ENCODE measurements around the gene TMEM217.

TMEM217 gene

GRCh38 chr6:37262446-37263026, 4.6 kb upstream of the TMEM217 start:
- ChIA-PET CTCF (interaction anchor here (0.6 to 3.5 kb wide), 4 partner anchors 53 to 640 kb away, joined by 3 to 12 read pairs (median 4); no protein-coding TSS in a partner anchor), POLR2A (no interaction called here)
- Histone ChIP-seq H3K4me1 (ENCODE audit: control insufficient read depth, insufficient read depth, low read length) (peaks cover 7% of the 10 kb centered on the region; the same call in 1 of the 2 replicates), H3K4me3 (ENCODE audit: low read depth, low read length) (no peak overlapping the region), H3K36me3 (ENCODE audit: control insufficient read depth in 2 of 2, insufficient read depth in 1 of 2, low read length in 2 of 2) (peaks cover 0 to 3% of the 10 kb centered on the region in 2 experiments; a peak in 1 of 3 replicates), H3K9me3 (ENCODE audit: control insufficient read depth, insufficient read depth, low read depth, low read length) (no peaks in the 10 kb centered on the region), H3K27ac (ENCODE audit: extremely low read depth, low read depth, low read length) (no peak overlapping the region)
- no peak for TF ChIP-seq ZNF24 (tag by site-specific recombination; IDR thresholded peaks at IDR 0.05)
- TF ChIP-seq ZNF404 (tag by site-specific recombination; IDR thresholded peaks at IDR 0.05) = no peak
- peak; percentile 44; the same call in 1 of the 2 replicates for TF ChIP-seq SCRT1 (tag by site-specific recombination; IDR thresholded peaks at IDR 0.05; ENCODE audit: borderline replicate concordance)
- TF ChIP-seq ZNF654 (tag by site-specific recombination; IDR thresholded peaks at IDR 0.05; ENCODE audit: low read depth) = no peak
- TF ChIP-seq SCRT2 (tag by site-specific recombination; IDR thresholded peaks at IDR 0.05) = peak; percentile 95
- no peak for TF ChIP-seq ZNF341 (tag by site-specific recombination; IDR thresholded peaks at IDR 0.05; ENCODE audit: low read depth)
- TF ChIP-seq BCL11A (tag by site-specific recombination; IDR thresholded peaks at IDR 0.05; ENCODE audit: low read depth) = no peak
- no peak for TF ChIP-seq ZBTB21 (tag by site-specific recombination; IDR thresholded peaks at IDR 0.05)
- TF ChIP-seq ZNF138 (tag by site-specific recombination; IDR thresholded peaks at IDR 0.05; ENCODE audit: borderline replicate concordance) = no peak
- no peak for TF ChIP-seq REPIN1 (tag by site-specific recombination; IDR thresholded peaks at IDR 0.05; ENCODE audit: low read depth)

- CTCF ChIA-PET = interaction anchor here (0.6 to 3.5 kb wide), 7 partner anchors 10 to 243 kb away, joined by 3 to 12 read pairs (median 4); no protein-coding TSS in a partner anchor
- no peak overlapping the region for H3K27ac ChIP-seq (ENCODE audit: extremely low read depth, low read depth, low read length)
Observed at GRCh38 chr6:37261198-37261597, 3.3 kb upstream of the TMEM217 start.

DNA sequence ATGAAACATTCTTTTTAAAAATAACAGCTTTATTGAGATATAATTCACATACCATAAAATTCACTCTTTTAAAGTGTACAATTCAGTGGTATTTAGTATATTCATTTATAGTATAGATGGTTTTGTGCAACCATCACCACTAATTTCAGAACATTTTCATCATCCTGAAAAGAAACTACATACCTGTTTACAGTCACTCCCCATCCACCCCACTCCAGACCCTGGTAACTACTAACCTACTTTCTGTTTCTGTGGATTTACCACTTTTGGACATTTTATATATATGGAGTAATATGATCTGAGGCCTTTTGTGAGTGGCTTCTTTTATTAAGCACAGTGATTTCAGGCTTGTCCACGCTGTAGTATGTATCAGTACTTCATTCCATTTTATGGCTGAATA, 2.5 kb upstream of the TMEM217 start:
- CTCF ChIA-PET = interaction anchor here (0.6 to 3.5 kb wide), 3 partner anchors 51 to 306 kb away, joined by 4 to 12 read pairs (median 5); no protein-coding TSS in a partner anchor
- Histone ChIP-seq H3K36me3 (ENCODE audit: control insufficient read depth in 2 of 2, insufficient read depth in 1 of 2, low read length in 2 of 2) (no peaks in the 10 kb centered on the region; a peak in 1 of 3 replicates), H3K4me3 (ENCODE audit: low read depth, low read length) (no peak overlapping the region), H3K4me1 (ENCODE audit: control insufficient read depth, insufficient read depth, low read length) (peaks cover 7% of the 10 kb centered on the region; the same call in 1 of the 2 replicates), H3K27ac (ENCODE audit: extremely low read depth, low read depth, low read length) (no peak overlapping the region), H3K9me3 (ENCODE audit: control insufficient read depth, insufficient read depth, low read depth, low read length) (no peaks in the 10 kb centered on the region)
- POLR2A ChIA-PET = interaction anchor here (0.6 kb wide), 1 partner anchor 53 kb away, joined by 3 read pairs; no protein-coding TSS in a partner anchor
- TF ChIP-seq ZNF324 (tag by site-specific recombination; IDR thresholded peaks at IDR 0.05) = no peak
- TF ChIP-seq OVOL3 (tag by site-specific recombination; IDR thresholded peaks at IDR 0.05) = no peak
- no peak for TF ChIP-seq PRDM1 (tag by site-specific recombination; IDR thresholded peaks at IDR 0.05)
- TF ChIP-seq ZNF48 (tag by site-specific recombination; IDR thresholded peaks at IDR 0.05) = no peak
- no peak for TF ChIP-seq ZNF585B (tag by site-specific recombination; IDR thresholded peaks at IDR 0.05)
- no peak for TF ChIP-seq ZNF404 (tag by site-specific recombination; IDR thresholded peaks at IDR 0.05)
- TF ChIP-seq ZFP3 (tag by site-specific recombination; IDR thresholded peaks at IDR 0.05; ENCODE audit: low read depth) = no peak

More at GRCh38 chr6:37261198-37261597, 3.3 kb upstream of the TMEM217 start:
- TF ChIP-seq ZNF362 (tag by site-specific recombination; IDR thresholded peaks at IDR 0.05) = no peak
- no peak for TF ChIP-seq ZFP37 (tag by site-specific recombination; IDR thresholded peaks at IDR 0.05)
- POLR2A ChIA-PET = interaction anchor here (0.6 to 0.7 kb wide), 2 partner anchors 9 to 38 kb away, joined by 3 to 4 read pairs; no protein-coding TSS in a partner anchor
- Histone ChIP-seq H3K9me3 (ENCODE audit: control insufficient read depth, insufficient read depth, low read depth, low read length) (no peaks in the 10 kb centered on the region), H3K36me3 (ENCODE audit: control insufficient read depth in 2 of 2, insufficient read depth in 1 of 2, low read length in 2 of 2) (no peaks in the 10 kb centered on the region; a peak in 1 of 3 replicates), H3K4me1 (ENCODE audit: control insufficient read depth, insufficient read depth, low read length) (peaks cover 7% of the 10 kb centered on the region; the same call in 1 of the 2 replicates), H3K4me3 (ENCODE audit: low read depth, low read length) (no peak overlapping the region)
